Naive thymus-derived CD4-positive, alpha-beta T cell (primary cell): ENCODE data around the gene METTL27. TPM values are rescaled to one million over a fixed set of nuclear protein-coding genes. Genes with fewer than 3 reads are reported as not detected.

ENCODE experiments used
- ATAC-seq: fragments of 150-1000 bp; cut with Tn5 transposase; 2 replicates; pipeline ENCODE4 v1.10.0; 2021; ENCODE audit warnings: mild to moderate bottlenecking, moderate library complexity
- CTCF ChIA-PET: fragments of 350-600 bp; sonication (Branson Sonifier 250); formaldehyde crosslinking; loops from one replicate; lab custom pipeline; 2021; ENCODE audit warnings: antibody characterized with exemption; lab: Charles Lee
- POLR2A ChIA-PET: fragments of 350-600 bp; sonication (Branson Sonifier 250); formaldehyde crosslinking; loops from one replicate; lab custom pipeline; 2021; ENCODE audit warnings: antibody characterized with exemption, inconsistent platforms; lab: Charles Lee
- DNase-seq, 9 donors: peaks; one replicate each; pipeline versions ENCODE4 v3.0.0 to v3.0.0-alpha.2; 2020 to 2022; ENCODE audit warnings: mixed read lengths in 1 of 9
- H3K27ac ChIP-seq: one replicate; pipeline ENCODE4 v1.7.0; 2013; ENCODE audit warnings: mild to moderate bottlenecking, low read depth, low read length, moderate library complexity
- H3K27me3 ChIP-seq, 2 donors: one replicate each; pipeline ENCODE4 v1.7.0; 2013; ENCODE audit warnings: low read length in 2 of 2, mild to moderate bottlenecking in 2 of 2, moderate library complexity in 2 of 2; ENCODE audit not compliant: control insufficient read depth in 2 of 2, insufficient read depth in 2 of 2
- H3K36me3 ChIP-seq, 3 experiments: 1 replicate in 2 of 3; 2 replicates in 1 of 3; pipeline ENCODE4 v1.7.0; 2013; ENCODE audit warnings: low read length in 3 of 3, mild to moderate bottlenecking in 3 of 3, moderate library complexity in 1 of 3; ENCODE audit not compliant: insufficient read depth in 3 of 3, control insufficient read depth in 2 of 3
- H3K4me1 ChIP-seq, 2 donors: one replicate each; pipeline ENCODE4 v1.7.0; 2013; ENCODE audit warnings: low read length in 2 of 2, mild to moderate bottlenecking in 2 of 2, moderate library complexity in 1 of 2; ENCODE audit not compliant: control insufficient read depth in 2 of 2, insufficient read depth in 2 of 2
- H3K4me3 ChIP-seq: 2 replicates; pipeline ENCODE4 v1.7.0; 2013; ENCODE audit warnings: mild to moderate bottlenecking, low read length
- H3K9me3 ChIP-seq, 3 experiments: 1 replicate in 2 of 3; 2 replicates in 1 of 3; pipeline ENCODE4 v1.7.0; 2013; ENCODE audit warnings: low read length in 3 of 3; ENCODE audit not compliant: control insufficient read depth in 2 of 3
- H3K27ac Mint-ChIP-seq, 9 donors: one replicate each; pipeline ENCODE4 v1.8.0; 2020 to 2022; ENCODE audit warnings: mixed read lengths in 9 of 9, mild to moderate bottlenecking in 8 of 9, moderate library complexity in 5 of 9, inconsistent platforms in 2 of 9
- H3K27me3 Mint-ChIP-seq, 5 donors: one replicate each; pipeline ENCODE4 v1.8.0; 2021 to 2022; ENCODE audit warnings: mixed read lengths in 5 of 5, mild to moderate bottlenecking in 1 of 5
- H3K36me3 Mint-ChIP-seq, 5 donors: one replicate each; pipeline ENCODE4 v1.8.0; 2020 to 2022; ENCODE audit warnings: mixed read lengths in 5 of 5, mild to moderate bottlenecking in 3 of 5, inconsistent platforms in 1 of 5
- H3K4me1 Mint-ChIP-seq, 7 donors: one replicate each; pipeline ENCODE4 v1.8.0; 2020 to 2022; ENCODE audit warnings: mixed read lengths in 7 of 7, mild to moderate bottlenecking in 3 of 7, inconsistent platforms in 1 of 7
- H3K4me3 Mint-ChIP-seq, 10 donors: one replicate each; pipeline ENCODE4 v1.8.0; 2020 to 2022; ENCODE audit warnings: mild to moderate bottlenecking in 10 of 10, mixed read lengths in 10 of 10, moderate library complexity in 6 of 10, inconsistent platforms in 2 of 10
- H3K9me3 Mint-ChIP-seq, 11 donors: one replicate each; pipeline ENCODE4 v1.8.0; 2020 to 2022; ENCODE audit warnings: mixed read lengths in 11 of 11, mild to moderate bottlenecking in 4 of 11, inconsistent platforms in 1 of 11, moderate library complexity in 1 of 11
- intact Hi-C, 2 donors: fragments of 100-400 bp; cut with micrococcal nuclease; formaldehyde crosslinking; loops; one replicate each; pipeline ENCODE4 v1.15.1; 2023
- polyA plus RNA-seq, 2 donors: library from polyadenylated mRNA; unstranded; fragments of 300-500 nt; fragmentation: Illumina TruSeq; gene quantifications; one replicate each; pipeline ENCODE4 v1.2.3, GENCODE V29; 2021
- total RNA-seq, 6 experiments: library from RNA in 5 of 6; stranded (reverse) in 5 of 6; gene quantifications; 1 replicate in 5 of 6; 2 replicates in 1 of 6; pipeline ENCODE4 v1.2.3 and lab custom pipeline; 2021 to 2026

Gene METTL27
- total and polyA plus RNA-seq, 7 experiments from 2014 or later = 1.5 to 7.4 (median 2.9) TPM

DNA sequence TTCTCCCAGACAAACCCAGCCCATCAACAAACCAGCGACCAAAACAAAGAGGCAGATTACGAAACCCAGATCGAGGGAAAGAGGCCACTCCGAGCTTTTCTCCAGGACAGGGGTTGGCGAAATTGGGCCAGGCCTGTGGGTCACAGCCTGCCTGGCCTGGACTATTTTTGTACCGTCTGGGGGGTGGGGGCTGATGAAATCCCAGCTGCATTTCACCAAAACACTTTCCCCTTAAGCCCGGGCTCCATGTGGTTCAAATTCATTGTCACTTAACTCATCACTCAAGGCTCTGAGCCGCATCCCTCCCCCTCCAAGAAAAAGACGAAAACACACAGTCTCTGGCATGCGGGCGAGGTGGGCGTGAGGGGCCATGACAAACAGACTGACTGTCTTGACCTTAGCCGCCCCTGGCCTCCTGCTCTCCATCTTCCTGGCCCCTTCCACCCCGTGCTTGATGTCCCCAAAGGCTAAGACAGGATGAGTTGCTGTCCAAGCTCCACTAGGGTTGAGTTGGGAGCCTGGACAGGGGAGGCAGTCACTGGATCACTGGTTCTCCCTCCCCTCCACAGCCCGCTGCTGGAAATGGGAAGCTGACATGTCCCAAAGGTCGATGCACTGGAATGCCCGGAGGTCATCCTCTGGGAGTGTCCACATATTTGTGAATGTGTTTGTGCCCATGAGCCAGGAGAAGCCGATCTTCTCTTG, 37.8 kb upstream of the METTL27 start:
- ATAC-seq (no peak), DNase-seq (no peak)
- intact Hi-C loops = no loop called here
- peaks cover 0 to 1% (median 0%) of the 10 kb centered on the region in 7 donors for H3K4me1 Mint-ChIP-seq
- peaks cover 0 to 20% (median 5%) of the 10 kb centered on the region in 5 donors for H3K27me3 Mint-ChIP-seq
- ChIA-PET CTCF (no interaction called here), POLR2A (no interaction called here)
- Histone ChIP-seq H3K4me1 (no peaks in the 10 kb centered on the region), H3K36me3 (no peaks in the 10 kb centered on the region), H3K27me3 (no peaks in the 10 kb centered on the region), H3K27ac (no peak overlapping the region), H3K4me3 (no peak overlapping the region), H3K9me3 (no peaks in the 10 kb centered on the region)
- no peaks in the 10 kb centered on the region for H3K9me3 Mint-ChIP-seq
- H3K36me3 Mint-ChIP-seq = no peaks in the 10 kb centered on the region
- H3K4me3 Mint-ChIP-seq = no peak overlapping the region
- H3K27ac Mint-ChIP-seq = no peak overlapping the region

DNA sequence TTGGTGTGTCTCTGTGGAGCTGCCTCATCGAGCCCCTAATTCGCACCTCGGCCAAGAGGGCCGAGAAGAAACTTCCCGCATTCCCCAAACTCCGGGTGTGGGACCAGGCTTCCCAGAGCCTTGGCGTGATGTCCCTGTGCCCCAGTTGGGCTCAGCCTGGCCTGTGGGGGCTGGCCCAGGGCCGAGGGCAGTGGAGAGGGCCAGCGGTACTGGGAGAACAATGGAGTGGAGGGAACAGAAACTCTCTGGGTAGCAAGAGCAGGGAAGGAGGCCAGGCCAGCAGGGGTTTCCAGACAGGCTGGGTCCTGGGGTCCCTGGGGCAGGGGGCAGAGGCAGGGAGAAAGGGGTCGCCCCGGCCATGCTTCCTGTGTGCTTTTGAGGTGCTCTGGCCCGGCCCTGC, 34.7 kb upstream of the METTL27 start:
- Histone ChIP-seq H3K4me3 (no peak overlapping the region), H3K36me3 (no peaks in the 10 kb centered on the region), H3K27ac (no peak overlapping the region), H3K9me3 (no peaks in the 10 kb centered on the region), H3K27me3 (no peaks in the 10 kb centered on the region), H3K4me1 (no peaks in the 10 kb centered on the region)
- Mint-ChIP-seq H3K4me3 (no peak overlapping the region), H3K4me1 (peaks cover 0 to 4% (median 0%) of the 10 kb centered on the region in 7 donors), H3K9me3 (no peaks in the 10 kb centered on the region), H3K27me3 (peaks cover 0 to 14% (median 0%) of the 10 kb centered on the region in 5 donors), H3K27ac (no peak overlapping the region), H3K36me3 (no peaks in the 10 kb centered on the region)
- ChIA-PET CTCF (no interaction called here), POLR2A (no interaction called here)
- no peak for DNase-seq
- no peak for ATAC-seq
- intact Hi-C loops = no loop called here

GRCh38 chr7:73876361-73876760, 34.0 kb upstream of the METTL27 start:
- ChIA-PET POLR2A (no interaction called here), CTCF (no interaction called here)
- Histone ChIP-seq H3K27me3 (no peaks in the 10 kb centered on the region), H3K27ac (no peak overlapping the region), H3K36me3 (no peaks in the 10 kb centered on the region), H3K4me3 (no peak overlapping the region), H3K9me3 (no peaks in the 10 kb centered on the region), H3K4me1 (no peaks in the 10 kb centered on the region)
- Mint-ChIP-seq H3K27me3 (peaks cover 0 to 14% (median 0%) of the 10 kb centered on the region in 5 donors), H3K36me3 (no peaks in the 10 kb centered on the region), H3K4me3 (no peak overlapping the region), H3K9me3 (no peaks in the 10 kb centered on the region), H3K4me1 (peaks cover 0 to 4% (median 0%) of the 10 kb centered on the region in 7 donors), H3K27ac (no peak overlapping the region)
- DNase-seq (no peak), ATAC-seq (no peak)
- intact Hi-C loops = no loop called here

GRCh38 chr7:73872056-73872908, 30.0 kb upstream of the METTL27 start:
- Histone ChIP-seq H3K27me3 (no peaks in the 10 kb centered on the region), H3K27ac (no peak overlapping the region), H3K9me3 (no peaks in the 10 kb centered on the region), H3K4me1 (no peaks in the 10 kb centered on the region), H3K4me3 (no peak overlapping the region), H3K36me3 (no peaks in the 10 kb centered on the region)
- intact Hi-C loops = no loop called here
- Mint-ChIP-seq H3K27ac (no peak overlapping the region), H3K27me3 (peaks cover 0 to 4% (median 0%) of the 10 kb centered on the region in 5 donors), H3K4me3 (no peak overlapping the region), H3K9me3 (no peaks in the 10 kb centered on the region), H3K4me1 (peaks cover 0 to 4% (median 0%) of the 10 kb centered on the region in 7 donors), H3K36me3 (no peaks in the 10 kb centered on the region)
- DNase-seq (no peak), ATAC-seq (no peak)
- ChIA-PET CTCF (no interaction called here), POLR2A (no interaction called here)

DNA sequence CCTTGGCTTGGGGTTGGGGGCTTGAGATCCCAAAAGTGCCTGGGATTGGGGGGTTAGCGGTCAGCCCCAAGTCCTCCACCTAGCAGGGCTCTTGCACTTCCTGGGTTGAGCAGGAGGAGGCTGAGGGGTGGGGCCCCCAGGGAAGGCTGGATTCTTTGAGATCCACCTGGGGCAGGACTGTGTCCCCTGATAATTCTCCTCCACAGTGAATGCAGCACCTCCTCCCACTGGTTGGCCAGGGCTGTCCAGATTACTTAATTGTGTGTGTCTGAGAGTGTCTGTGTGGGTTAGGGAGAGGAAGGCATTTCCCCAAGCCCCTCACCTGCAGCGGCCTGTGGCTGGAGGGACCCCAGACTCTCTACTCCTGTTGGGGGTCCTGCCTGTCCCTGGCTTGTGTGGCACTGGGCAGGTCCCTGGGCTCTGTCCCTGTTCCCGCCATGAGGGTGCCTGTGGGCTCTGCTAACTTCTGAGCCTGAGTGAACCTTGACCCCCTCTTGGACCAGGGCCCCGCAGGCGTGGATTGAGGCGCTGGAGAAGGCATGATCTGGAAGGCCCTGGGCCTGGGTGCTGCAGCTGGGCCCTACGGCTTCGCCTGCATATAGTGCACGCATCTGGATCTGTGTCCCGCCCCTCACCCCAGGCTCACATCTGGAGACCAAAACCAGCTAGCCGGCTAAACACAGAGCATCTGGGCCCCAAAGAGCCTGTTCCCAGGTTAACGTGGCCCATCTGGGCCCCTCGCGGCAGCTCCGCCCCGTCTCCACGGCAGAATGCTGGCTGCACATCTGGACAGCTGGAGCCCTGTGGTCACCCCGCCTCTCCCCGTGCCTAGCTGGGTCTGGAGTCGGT, 29.1 kb upstream of the METTL27 start:
- H3K27me3 ChIP-seq = no peaks in the 10 kb centered on the region
- intact Hi-C loops = no loop called here
- DNase-seq (no peak), ATAC-seq (no peak)
- no peak overlapping the region for H3K27ac ChIP-seq
- CTCF ChIA-PET = no interaction called here
- Mint-ChIP-seq H3K27me3 (peaks cover 0 to 4% (median 0%) of the 10 kb centered on the region in 5 donors), H3K27ac (no peak overlapping the region), H3K4me3 (no peak overlapping the region), H3K36me3 (no peaks in the 10 kb centered on the region), H3K4me1 (peaks cover 0 to 2% (median 0%) of the 10 kb centered on the region in 7 donors), H3K9me3 (no peaks in the 10 kb centered on the region)
- no peak overlapping the region for H3K4me3 ChIP-seq
- H3K9me3 ChIP-seq = no peaks in the 10 kb centered on the region
- H3K4me1 ChIP-seq = no peaks in the 10 kb centered on the region
- POLR2A ChIA-PET = no interaction called here
- H3K36me3 ChIP-seq = no peaks in the 10 kb centered on the region

DNA sequence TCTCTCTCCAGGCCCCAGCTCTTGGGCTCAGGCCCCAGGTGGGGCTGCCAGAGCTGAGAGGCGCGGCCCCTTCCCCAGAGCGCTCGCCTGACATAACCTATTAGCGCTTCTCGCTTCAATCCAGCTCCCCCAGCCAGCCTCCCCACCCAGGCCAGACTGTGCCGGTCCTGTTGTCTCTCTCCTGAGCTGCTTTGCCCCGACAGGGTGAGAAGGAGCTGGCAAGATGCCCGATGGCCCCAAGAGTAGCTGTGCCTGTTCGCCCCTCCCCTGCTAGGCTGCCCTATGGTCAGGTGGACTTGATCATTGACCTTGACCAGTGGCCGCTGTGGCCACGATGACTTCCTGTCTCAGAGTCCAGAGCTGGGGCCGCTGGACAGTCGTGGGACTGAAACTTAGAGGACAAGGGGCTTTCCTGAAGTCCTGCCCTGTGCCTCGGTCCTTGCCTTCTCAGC, 27.8 kb upstream of the METTL27 start:
- Histone ChIP-seq H3K27ac (no peak overlapping the region), H3K36me3 (no peaks in the 10 kb centered on the region), H3K4me1 (no peaks in the 10 kb centered on the region), H3K9me3 (no peaks in the 10 kb centered on the region), H3K4me3 (no peak overlapping the region), H3K27me3 (no peaks in the 10 kb centered on the region)
- Mint-ChIP-seq H3K9me3 (no peaks in the 10 kb centered on the region), H3K27ac (no peak overlapping the region), H3K4me3 (no peak overlapping the region), H3K4me1 (peaks cover 0 to 2% (median 0%) of the 10 kb centered on the region in 7 donors), H3K36me3 (no peaks in the 10 kb centered on the region), H3K27me3 (peaks cover 0 to 4% (median 0%) of the 10 kb centered on the region in 5 donors)
- ChIA-PET POLR2A (no interaction called here), CTCF (no interaction called here)
- no peak for ATAC-seq
- DNase-seq = no peak
- intact Hi-C loops = no loop called here
